Measurements from ENCODE around the gene TIGD3. TPM values are rescaled to one million over a fixed set of nuclear protein-coding genes. Genes with fewer than 3 reads are reported as not detected.

TIGD3 gene
- total RNA-seq, 1 donor from 2014 or later, result 0.97 TPM

GRCh38 chr11:65357856-65358356 is 3.4 kb downstream of the TIGD3 start:
- intact Hi-C loops (cut with micrococcal nuclease), result no loop called here
- peak; percentile 81 for DNase-seq
- ATAC-seq, result peak; percentile 56

GRCh38 chr11:65362320-65362931 is 7.9 kb downstream of the TIGD3 start:
- no peak for ATAC-seq
- no peak for DNase-seq
- intact Hi-C loops (cut with micrococcal nuclease), result no loop called here

GRCh38 chr11:65362966-65363365 is 8.4 kb downstream of the TIGD3 start:
- DNase-seq, result no peak
- intact Hi-C loops (cut with micrococcal nuclease), result no loop called here
- ATAC-seq, result no peak

- intact Hi-C loops (cut with micrococcal nuclease), result no loop called here
- no peak for ATAC-seq
- DNase-seq, result no peak
These were observed 9.2 kb downstream of the TIGD3 start for GRCh38 chr11:65363770-65364169.

GRCh38 chr11:65366340-65366773 is 11.8 kb downstream of the TIGD3 start:
- intact Hi-C loops (cut with micrococcal nuclease), result no loop called here
- DNase-seq, result no peak
- peak; percentile 69 for ATAC-seq

- ATAC-seq, result peak; percentile 3
- intact Hi-C loops (cut with micrococcal nuclease), result no loop called here
- DNase-seq, result no peak
These were observed 16.1 kb downstream of the TIGD3 start for GRCh38 chr11:65370659-65371049.

- ATAC-seq (no peak), DNase-seq (no peak)
- intact Hi-C loops (cut with micrococcal nuclease), result no loop called here
These were observed 19.5 kb downstream of the TIGD3 start for GRCh38 chr11:65373839-65374580.

- no peak for DNase-seq
- intact Hi-C loops (cut with micrococcal nuclease), result no loop called here
- no peak for ATAC-seq
These were observed 20.5 kb downstream of the TIGD3 start for GRCh38 chr11:65375012-65375411.

- intact Hi-C loops (cut with micrococcal nuclease), result no loop called here
- ATAC-seq, result no peak
These were observed 21.7 kb downstream of the TIGD3 start for GRCh38 chr11:65376138-65376713.

GRCh38 chr11:65377036-65377435 is 22.5 kb downstream of the TIGD3 start:
- intact Hi-C loops (cut with micrococcal nuclease), result no loop called here
- peak; percentile 5 for ATAC-seq
- no peak for DNase-seq

More at GRCh38 chr11:65376138-65376713, 21.7 kb downstream of the TIGD3 start:
- DNase-seq, result no peak

GRCh38 chr11:65377777-65378176 is 23.2 kb downstream of the TIGD3 start:
- DNase-seq (no peak), ATAC-seq (no peak)
- intact Hi-C loops (cut with micrococcal nuclease), result no loop called here

- intact Hi-C loops (cut with micrococcal nuclease), result no loop called here
These were observed 23.8 kb downstream of the TIGD3 start for GRCh38 chr11:65378208-65378927.

GRCh38 chr11:65378928-65379638 is 24.5 kb downstream of the TIGD3 start:
- ATAC-seq (no peak), DNase-seq (no peak)
- intact Hi-C loops (cut with micrococcal nuclease), result no loop called here

More at GRCh38 chr11:65378208-65378927, 23.8 kb downstream of the TIGD3 start:
- DNase-seq, result no peak
- ATAC-seq, result no peak

- intact Hi-C loops (cut with micrococcal nuclease), result no loop called here
- ATAC-seq (no peak), DNase-seq (no peak)
These were observed 25.3 kb downstream of the TIGD3 start for GRCh38 chr11:65379698-65380459.

GRCh38 chr11:65380460-65381119 is 26.0 kb downstream of the TIGD3 start:
- intact Hi-C loops (cut with micrococcal nuclease), result no loop called here
- no peak for DNase-seq

GRCh38 chr11:65381716-65382032 is 27.1 kb downstream of the TIGD3 start:
- intact Hi-C loops (cut with micrococcal nuclease), result no loop called here
- peak; percentile 56 for DNase-seq

More at GRCh38 chr11:65380460-65381119, 26.0 kb downstream of the TIGD3 start:
- ATAC-seq, result no peak

GRCh38 chr11:65382033-65382803 is 27.7 kb downstream of the TIGD3 start, which contains the start of gene SLC25A45:
Gene SLC25A45, minus strand, starts transcription at chr11:65382646. Its CDS starts 695 bp downstream, at chr11:65381951.
- intact Hi-C loops (cut with micrococcal nuclease), result no loop called here
- peak; percentile 91 for ATAC-seq
- peak; percentile 94 for DNase-seq

More at GRCh38 chr11:65381716-65382032, 27.1 kb downstream of the TIGD3 start:
- peak; percentile 20 for ATAC-seq

Measured in left ventricle myocardium superior (tissue), 1 donor.